Central memory CD4-positive, alpha-beta T cell (primary cell): ENCODE results near the gene PON3.

ENCODE experiments used
- DNase-seq: peaks from one replicate; pipeline ENCODE4 v3.0.0; 2022
- total RNA-seq, 3 experiments: gene quantifications; one replicate each; lab custom pipeline; 2026; lab: John Stamatoyannopoulos, UW

PON3 gene
- total RNA-seq = 0 reads per million in 3 experiments

DNA sequence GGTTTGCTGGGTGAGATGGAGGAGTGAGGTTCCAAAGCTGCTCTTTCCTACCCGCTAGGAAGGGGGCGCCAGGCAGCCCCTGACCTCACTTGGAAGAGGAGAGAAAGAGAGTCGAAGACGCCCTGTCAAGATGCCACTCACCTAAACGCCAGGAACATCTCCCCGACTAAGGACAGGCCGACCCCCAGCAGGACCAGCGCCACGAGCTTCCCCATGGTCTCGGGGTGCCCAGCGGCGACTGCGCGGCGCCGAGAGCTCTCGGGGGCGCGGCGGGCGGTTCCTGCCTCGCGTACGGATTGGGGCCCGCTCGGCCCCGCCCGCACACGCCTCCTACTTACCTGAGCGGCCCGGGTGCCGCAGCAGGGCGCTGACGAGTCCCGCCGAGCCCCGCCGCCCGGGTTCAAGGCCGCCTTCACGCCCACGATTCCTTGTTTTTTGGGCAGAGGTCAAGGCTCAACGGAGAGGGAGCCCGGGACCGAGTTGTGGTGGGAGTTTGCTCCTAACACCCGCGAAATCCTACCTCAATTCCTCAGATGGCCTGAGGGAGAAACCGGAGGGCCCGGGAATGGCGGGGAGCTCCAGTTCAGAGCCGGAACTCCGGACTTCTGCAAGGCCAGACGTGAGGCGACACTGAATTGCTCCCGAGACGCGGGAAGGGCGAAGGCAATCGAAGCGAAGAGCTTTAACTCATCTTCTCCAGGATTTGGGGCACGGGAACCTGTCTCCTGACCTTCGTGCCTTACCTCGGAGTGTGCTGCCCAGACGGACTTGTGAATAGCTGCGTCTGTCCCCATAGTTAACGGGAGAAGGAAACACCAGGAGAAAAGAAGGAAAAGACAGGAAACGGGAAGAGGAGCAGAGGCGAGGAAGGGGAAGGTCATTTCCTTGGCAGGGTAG, at the start of gene PON3:
TSS of gene PON3 (minus strand) at position 240 of the 897 bp plus-strand sequence. CDS start at position 215, 25 bp downstream.
- no peak for DNase-seq

DNA sequence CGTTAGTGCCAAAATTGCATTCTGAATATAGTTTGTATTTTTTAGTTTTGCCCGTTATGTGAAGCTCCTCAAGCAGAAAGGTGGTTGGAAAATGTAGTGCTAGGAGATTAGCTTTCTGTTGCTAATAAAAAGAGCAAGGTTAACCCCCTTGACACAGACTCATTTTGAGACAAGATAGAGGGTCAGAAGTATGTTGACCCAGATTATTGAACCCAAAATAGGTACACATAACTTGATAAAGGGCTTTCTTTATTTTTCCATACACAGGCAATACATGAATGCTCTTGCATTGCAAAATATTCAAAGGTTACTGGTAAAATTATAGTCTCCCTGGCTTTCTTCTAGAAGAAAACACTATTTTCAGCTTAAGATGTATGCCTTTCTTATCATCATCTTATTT, 48.6 kb upstream of the PON3 start:
- DNase-seq = no peak

- no peak for DNase-seq
Observed at GRCh38 chr7:95441042-95441823, 45.1 kb upstream of the PON3 start.

- no peak for DNase-seq
Observed at GRCh38 chr7:95440394-95441038, 44.3 kb upstream of the PON3 start.

DNA sequence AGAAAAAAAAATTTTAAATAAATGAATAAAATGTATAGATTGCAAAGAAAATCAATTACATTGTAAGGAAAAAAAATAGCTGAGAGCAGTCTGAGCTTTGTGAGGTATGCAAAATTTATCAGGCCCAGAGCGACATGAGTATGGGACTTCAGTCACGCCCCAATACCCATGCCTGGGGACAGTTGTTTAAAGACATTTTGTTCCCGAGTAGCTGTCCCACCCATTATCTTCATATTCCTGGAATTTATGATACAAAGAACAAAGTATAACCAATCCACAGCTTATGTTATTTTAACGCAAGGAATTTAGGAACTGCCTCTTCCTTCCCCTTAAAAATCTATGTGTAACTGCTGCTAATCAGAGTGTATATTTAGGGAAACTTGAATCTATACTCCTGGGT, 40.2 kb upstream of the PON3 start:
- DNase-seq = no peak

- DNase-seq = no peak
Observed at GRCh38 chr7:95435422-95435780, 39.2 kb upstream of the PON3 start.

- peak; percentile 23 for DNase-seq
Observed at GRCh38 chr7:95434557-95435421, 38.6 kb upstream of the PON3 start, which contains the start of gene PON2. Gene PON2, minus strand, starts transcription at chr7:95435028. Its CDS starts 77 bp downstream, at chr7:95434951.

- no peak for DNase-seq
Observed at GRCh38 chr7:95433952-95434556, 37.9 kb upstream of the PON3 start.

DNA sequence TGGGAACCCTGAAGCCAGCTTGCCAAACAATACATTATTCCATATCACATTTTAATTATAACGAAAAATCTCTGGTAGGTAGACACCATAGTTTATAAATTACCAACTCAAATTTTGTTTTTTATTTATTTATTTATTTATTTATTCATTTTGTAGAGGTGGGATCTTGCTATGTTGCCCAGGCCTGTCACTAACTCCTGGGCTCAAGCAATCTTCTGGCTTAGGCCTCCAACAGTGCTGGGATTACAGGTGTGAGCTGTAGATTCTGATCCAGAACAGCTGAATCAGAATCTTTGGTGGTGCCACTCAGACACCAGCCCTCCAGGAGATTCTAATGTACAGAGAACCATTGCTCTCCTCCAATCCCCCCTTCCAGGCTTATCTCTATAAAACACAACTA, 37.0 kb upstream of the PON3 start:
- DNase-seq = no peak

DNA sequence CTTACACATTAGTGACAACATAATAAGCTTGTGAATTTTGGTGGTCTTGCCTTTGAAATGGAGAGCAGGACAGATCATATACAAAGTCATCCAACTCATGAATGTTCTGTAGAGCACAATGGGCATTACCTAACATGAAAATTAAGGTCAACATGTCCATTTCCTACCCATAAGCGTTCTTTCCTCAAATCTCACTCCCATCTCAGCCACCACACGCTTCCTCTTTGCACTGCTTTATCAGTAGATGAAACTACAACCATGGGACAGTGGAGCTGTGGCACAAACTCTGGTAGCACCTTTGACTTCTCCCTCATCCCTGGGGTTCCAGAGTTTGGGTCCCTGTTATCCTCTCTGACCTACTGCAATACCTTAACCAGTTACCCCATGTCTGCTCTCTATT, 36.4 kb upstream of the PON3 start:
- DNase-seq = no peak

DNA sequence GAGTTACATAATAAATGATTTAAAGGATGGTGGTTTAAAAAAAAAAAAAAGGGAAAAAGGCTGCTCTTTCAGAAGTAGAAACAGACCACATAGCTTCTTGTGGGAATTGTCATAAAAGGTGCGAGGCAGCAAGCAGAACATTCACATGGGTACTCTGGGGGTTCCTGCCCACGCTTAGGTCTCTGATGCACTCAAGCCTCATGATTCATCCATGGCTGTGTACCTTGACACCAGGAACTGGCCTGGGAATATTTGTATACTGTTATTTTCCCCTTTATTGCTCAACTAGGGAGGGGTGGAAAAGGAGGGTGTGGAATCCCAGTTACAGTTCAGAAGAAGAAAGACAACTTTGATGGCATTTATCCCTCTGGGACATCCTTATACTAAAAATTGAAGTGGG, 34.7 kb upstream of the PON3 start:
- DNase-seq = no peak

DNA sequence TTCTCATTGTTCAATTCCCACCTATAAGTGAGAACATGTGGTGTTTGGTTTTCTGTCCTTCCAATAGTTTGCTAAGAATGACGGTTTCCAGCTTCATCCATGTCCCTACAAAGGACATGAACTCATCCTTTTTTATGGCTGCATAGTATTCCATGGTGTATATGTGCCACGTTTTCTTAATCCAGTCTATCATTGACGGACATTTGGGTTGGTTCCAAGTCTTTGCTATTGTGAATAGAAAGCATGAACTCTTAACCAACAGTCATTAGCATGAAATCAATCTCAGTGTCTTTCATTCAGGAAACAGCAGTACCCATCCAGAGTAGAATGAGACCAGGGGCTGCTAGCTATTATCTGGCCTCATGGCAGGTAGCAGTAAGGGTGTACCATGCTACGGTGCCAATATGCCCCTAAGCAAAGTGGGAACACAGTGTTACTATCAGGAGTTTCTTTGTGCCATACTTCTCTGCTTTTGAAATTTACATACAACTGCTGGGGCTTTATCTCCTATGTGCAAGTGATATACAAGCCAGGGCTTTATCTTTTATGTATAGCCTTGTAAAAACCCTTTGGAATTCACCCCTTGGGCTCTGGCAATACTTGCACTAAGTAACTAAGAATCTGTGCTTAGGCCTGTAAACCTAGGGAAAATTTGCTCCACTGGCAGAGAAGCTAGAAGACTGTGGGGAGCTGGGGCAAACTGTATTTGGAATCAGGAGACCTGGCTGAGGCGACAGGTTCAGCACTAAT, 33.2 kb upstream of the PON3 start:
- no peak for DNase-seq

DNA sequence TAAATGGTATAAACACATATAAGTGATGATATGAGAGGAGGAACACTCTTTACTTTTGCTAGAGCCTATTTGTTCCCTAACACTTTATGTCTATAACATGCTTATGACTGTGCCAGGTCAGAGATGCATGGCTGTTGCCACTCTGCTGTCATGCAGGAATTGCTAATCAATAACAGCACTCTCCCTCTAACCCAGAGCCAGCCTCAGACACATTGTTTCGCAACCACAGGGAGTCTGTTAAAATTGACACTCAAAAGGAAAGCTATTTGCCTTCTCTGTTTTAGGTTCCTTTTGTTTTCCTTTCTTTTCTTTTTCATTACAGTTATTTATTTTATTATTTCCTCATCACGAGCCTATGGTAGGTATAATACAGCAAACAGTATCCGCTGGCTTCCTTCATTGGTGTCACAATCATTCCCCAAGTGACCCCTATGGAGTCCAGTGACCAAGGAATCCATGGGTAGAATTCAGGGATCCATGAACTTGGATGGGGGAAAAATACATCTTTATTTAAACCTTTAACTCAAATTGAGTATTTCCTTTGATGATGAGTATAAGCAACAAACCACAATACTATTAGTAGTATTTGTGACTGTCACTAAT, 31.8 kb upstream of the PON3 start:
- DNase-seq = no peak

DNA sequence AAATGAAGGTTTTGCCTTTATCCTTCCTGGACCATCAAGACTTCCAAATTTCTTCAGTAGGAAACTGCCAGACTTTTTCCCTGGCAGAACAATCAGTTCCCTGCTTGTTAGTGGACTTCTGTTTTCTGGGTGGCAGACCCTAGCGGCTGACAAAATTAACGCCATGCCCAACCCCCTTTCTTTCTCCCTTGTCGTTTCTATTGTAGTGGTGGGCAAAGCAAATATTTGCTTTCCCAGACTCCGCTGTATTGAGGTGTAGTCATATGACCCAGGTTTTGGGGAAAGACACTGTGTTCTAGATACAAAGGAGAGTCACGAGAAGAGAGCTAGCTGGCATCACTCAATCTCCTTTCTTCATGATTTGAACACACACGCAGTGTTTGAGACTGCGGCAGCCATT, 31.0 kb upstream of the PON3 start:
- no peak for DNase-seq

DNA sequence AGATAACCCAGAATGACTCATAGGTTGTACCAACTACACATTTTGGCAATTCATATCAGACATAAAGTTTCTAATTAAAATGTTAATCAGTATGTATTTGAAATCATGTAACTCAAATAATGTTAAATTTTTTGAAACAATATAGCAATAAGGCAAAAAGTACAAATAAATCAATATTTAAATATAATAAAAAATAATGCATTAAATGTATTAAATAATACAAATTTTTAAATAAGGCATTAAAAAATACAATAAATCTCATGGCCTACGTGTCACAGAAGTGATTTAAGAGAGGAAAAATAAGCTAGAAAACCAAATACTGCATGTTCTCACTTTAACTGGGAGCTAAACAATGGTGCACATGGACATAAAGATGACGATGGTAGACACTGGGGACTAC, 29.5 kb upstream of the PON3 start:
- no peak for DNase-seq

DNA sequence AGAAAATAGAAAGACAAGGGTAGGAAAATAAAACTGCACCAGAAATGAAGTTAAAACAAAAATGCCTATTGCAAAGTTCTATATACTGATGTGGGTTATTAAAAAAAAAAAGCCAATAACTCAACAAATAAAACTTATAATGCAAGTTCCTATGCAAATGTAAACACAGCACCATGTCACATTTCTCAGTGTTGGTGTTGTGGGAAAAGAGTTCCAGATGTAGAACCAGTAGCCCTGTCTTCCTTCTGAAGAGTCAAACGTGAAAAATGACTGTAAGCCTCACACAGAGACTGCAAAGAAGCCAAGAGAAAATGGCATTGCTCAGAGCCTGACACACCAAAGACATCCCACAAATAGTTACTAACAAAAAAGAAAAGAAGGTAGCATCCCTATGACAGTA, 28.5 kb upstream of the PON3 start:
- no peak for DNase-seq

- DNase-seq = no peak
Observed at GRCh38 chr7:95421847-95422444, 25.8 kb upstream of the PON3 start.

- DNase-seq = no peak
Observed at GRCh38 chr7:95421000-95421846, 25.0 kb upstream of the PON3 start.

DNA sequence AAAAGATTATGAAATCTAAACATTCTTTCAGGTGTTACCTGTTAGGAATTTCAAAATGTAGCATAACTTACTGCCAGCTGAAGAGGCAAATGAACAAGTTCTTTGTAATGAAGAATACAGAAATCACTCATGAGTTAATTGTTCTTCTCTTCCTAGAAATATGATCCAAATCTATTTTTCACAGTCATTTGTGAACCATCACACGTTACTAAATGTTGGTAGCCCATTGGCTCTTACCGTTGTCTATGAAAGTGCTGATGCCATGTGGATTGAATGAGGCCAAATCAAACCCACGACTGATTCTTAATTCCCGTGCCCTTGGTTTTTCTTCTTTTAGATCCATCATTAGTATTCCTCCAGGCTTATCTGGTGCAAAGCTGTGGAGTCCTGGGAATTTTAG, 15.9 kb upstream of the PON3 start:
- DNase-seq = no peak
